Neural crest cell (in vitro differentiated cells): Measurements from ENCODE around the gene CYBA. TPM values are rescaled to one million over a fixed set of nuclear protein-coding genes. Genes with fewer than 3 reads are reported as not detected.

Experiments used
- DNase-seq: peaks from one replicate; pipeline ENCODE4 v3.0.0; 2021; ENCODE audit warnings: low read depth, mixed read lengths, low spot score
- H3K27ac Mint-ChIP-seq: one replicate; pipeline ENCODE4 v1.8.0; 2021; ENCODE audit warnings: mild to moderate bottlenecking, mixed read lengths; ENCODE audit not compliant: unreplicated experiment
- H3K27me3 Mint-ChIP-seq: 2 replicates; pipeline ENCODE4 v1.8.0; 2021; ENCODE audit warnings: low read depth, mild to moderate bottlenecking, mixed read lengths
- H3K36me3 Mint-ChIP-seq: 2 replicates; pipeline ENCODE4 v1.8.0; 2021; ENCODE audit warnings: low read depth, mild to moderate bottlenecking, mixed read lengths
- H3K4me1 Mint-ChIP-seq: 2 replicates; pipeline ENCODE4 v1.8.0; 2021; ENCODE audit warnings: mixed read lengths
- H3K4me3 Mint-ChIP-seq: one replicate; pipeline ENCODE4 v1.8.0; 2021; ENCODE audit warnings: mild to moderate bottlenecking, mixed read lengths
- H3K9me3 Mint-ChIP-seq: 2 replicates; pipeline ENCODE4 v1.8.0; 2021; ENCODE audit warnings: mixed read lengths
- CTCF ChIP-seq: fragments of 200-600 bp; sonication (generic); conservative IDR thresholded peaks from 2 replicates; pipeline ENCODE4 v1.5.0; 2021; ENCODE audit warnings: antibody characterized with exemption, mild to moderate bottlenecking
- total RNA-seq: library from RNA; stranded (reverse); gene quantifications from 2 replicates; pipeline ENCODE4 v1.2.1, GENCODE V29; 2021

Gene CYBA
- total RNA-seq, 1 donor from 2014 or later, result 22.3 TPM

GRCh38 chr16:88653596-88654362 lies 2.9 kb upstream of the CYBA start:
- H3K4me1 Mint-ChIP-seq, result peaks cover 15% of the 10 kb centered on the region
- TF ChIP-seq CTCF, result no peak
- H3K27ac Mint-ChIP-seq, result no peak overlapping the region

GRCh38 chr16:88653101-88653500 lies 2.2 kb upstream of the CYBA start:
- DNase-seq, result no peak
- peaks cover 15% of the 10 kb centered on the region for H3K4me1 Mint-ChIP-seq
- H3K27ac Mint-ChIP-seq, result no peak overlapping the region
- no peaks in the 10 kb centered on the region for H3K9me3 Mint-ChIP-seq
- H3K27me3 Mint-ChIP-seq, result no peaks in the 10 kb centered on the region
- H3K4me3 Mint-ChIP-seq, result peak overlapping the region; percentile 47
- TF ChIP-seq CTCF, result no peak
- H3K36me3 Mint-ChIP-seq, result no peaks in the 10 kb centered on the region

More at GRCh38 chr16:88653596-88654362, 2.9 kb upstream of the CYBA start:
- Mint-ChIP-seq H3K27me3 (no peaks in the 10 kb centered on the region), H3K4me3 (peak overlapping the region; percentile 38), H3K9me3 (no peaks in the 10 kb centered on the region), H3K36me3 (no peaks in the 10 kb centered on the region)
- no peak for DNase-seq

- Mint-ChIP-seq H3K4me3 (peak overlapping the region; percentile 47), H3K4me1 (peaks cover 15% of the 10 kb centered on the region), H3K36me3 (no peaks in the 10 kb centered on the region), H3K27me3 (no peaks in the 10 kb centered on the region), H3K9me3 (no peaks in the 10 kb centered on the region), H3K27ac (no peak overlapping the region)
- TF ChIP-seq CTCF, result no peak
- DNase-seq, result no peak
These were observed 1.9 kb upstream of the CYBA start for GRCh38 chr16:88652762-88653063.

- no peak overlapping the region for H3K27ac Mint-ChIP-seq
These were observed 1.3 kb upstream of the CYBA start for GRCh38 chr16:88651989-88652761.

More at GRCh38 chr16:88651989-88652761, 1.3 kb upstream of the CYBA start:
- Mint-ChIP-seq H3K4me3 (no peak overlapping the region), H3K4me1 (peaks cover 15% of the 10 kb centered on the region), H3K9me3 (no peaks in the 10 kb centered on the region), H3K36me3 (no peaks in the 10 kb centered on the region), H3K27me3 (no peaks in the 10 kb centered on the region)
- no peak for DNase-seq
- TF ChIP-seq CTCF, result no peak
